IPS-20b (cell line): Measurements from ENCODE around the gene CEP72.
"Not testable (repeated sequence)": the region's sequence is repeated elsewhere in the genome, so short reads cannot be mapped to it uniquely, and the experiment has no call there.

Experiments
- H3K27ac ChIP-seq: one replicate; pipeline ENCODE4 v1.5.1; 2013; ENCODE audit warnings: low read length
- H3K27me3 ChIP-seq: 2 replicates; pipeline ENCODE4 v1.6.1; 2013; ENCODE audit warnings: mild to moderate bottlenecking, low read length, inconsistent platforms; ENCODE audit not compliant: insufficient read depth
- H3K36me3 ChIP-seq: 2 replicates; pipeline ENCODE4 v1.6.1; 2013; ENCODE audit warnings: low read depth, mild to moderate bottlenecking, inconsistent platforms, low read length, moderate library complexity; ENCODE audit not compliant: insufficient read depth
- H3K4me1 ChIP-seq: 2 replicates; pipeline ENCODE4 v1.6.1; 2013; ENCODE audit warnings: mild to moderate bottlenecking, control low read depth, inconsistent platforms, low read length, moderate library complexity; ENCODE audit not compliant: insufficient read depth
- H3K4me3 ChIP-seq: 2 replicates; pipeline ENCODE4 v1.5.1; 2013; ENCODE audit warnings: mild to moderate bottlenecking, low read length, inconsistent platforms
- H3K9ac ChIP-seq: 2 replicates; pipeline ENCODE4 v1.6.1; 2013; ENCODE audit warnings: low read depth, mild to moderate bottlenecking, inconsistent platforms, low read length, moderate library complexity
- H3K9me3 ChIP-seq: 2 replicates; pipeline ENCODE4 v1.6.1; 2013; ENCODE audit warnings: mild to moderate bottlenecking, low read depth, low read length, inconsistent platforms; ENCODE audit not compliant: insufficient read depth

Gene CEP72

GRCh38 chr5:571791-572190, 40.3 kb upstream of the CEP72 start:
- Histone ChIP-seq H3K9me3 (no peaks in the 10 kb centered on the region), H3K4me1 (no peaks in the 10 kb centered on the region), H3K36me3 (no peaks in the 10 kb centered on the region), H3K9ac (no peak overlapping the region), H3K4me3 (no peak overlapping the region), H3K27ac (no peak overlapping the region), H3K27me3 (peaks cover 14% of the 10 kb centered on the region)

GRCh38 chr5:572398-573019, 39.6 kb upstream of the CEP72 start:
- Histone ChIP-seq H3K27me3 (peaks cover 7% of the 10 kb centered on the region), H3K4me1 (no peaks in the 10 kb centered on the region), H3K27ac (no peak overlapping the region), H3K9ac (no peak overlapping the region), H3K9me3 (no peaks in the 10 kb centered on the region), H3K36me3 (no peaks in the 10 kb centered on the region), H3K4me3 (no peak overlapping the region)

- H3K27me3 ChIP-seq: peaks cover under 1% of the 10 kb centered on the region; the same call in 1 of the 2 replicates
- no peaks in the 10 kb centered on the region for H3K36me3 ChIP-seq
- H3K4me3 ChIP-seq: no peak overlapping the region
- no peak overlapping the region for H3K9ac ChIP-seq
- no peak overlapping the region for H3K27ac ChIP-seq
- no peaks in the 10 kb centered on the region for H3K4me1 ChIP-seq
- no peaks in the 10 kb centered on the region for H3K9me3 ChIP-seq
Measured at GRCh38 chr5:573206-573605, 38.9 kb upstream of the CEP72 start.

GRCh38 chr5:573976-574375, 38.2 kb upstream of the CEP72 start:
- H3K27ac ChIP-seq: no peak overlapping the region
- H3K4me1 ChIP-seq: no peaks in the 10 kb centered on the region
- no peaks in the 10 kb centered on the region for H3K9me3 ChIP-seq
- H3K36me3 ChIP-seq: no peaks in the 10 kb centered on the region
- no peak overlapping the region for H3K9ac ChIP-seq
- H3K4me3 ChIP-seq: no peak overlapping the region
- no peaks in the 10 kb centered on the region; the same call in 1 of the 2 replicates for H3K27me3 ChIP-seq

GRCh38 chr5:574906-575305, 37.2 kb upstream of the CEP72 start:
- Histone ChIP-seq H3K9ac (no peak overlapping the region), H3K4me1 (no peaks in the 10 kb centered on the region)

GRCh38 chr5:575636-576035, 36.5 kb upstream of the CEP72 start:
- Histone ChIP-seq H3K36me3 (no peaks in the 10 kb centered on the region), H3K4me1 (no peaks in the 10 kb centered on the region), H3K9ac (no peak overlapping the region), H3K9me3 (no peaks in the 10 kb centered on the region), H3K27me3 (peaks cover 2% of the 10 kb centered on the region; the same call in 1 of the 2 replicates), H3K27ac (no peak overlapping the region), H3K4me3 (no peak overlapping the region)

More at GRCh38 chr5:574906-575305, 37.2 kb upstream of the CEP72 start:
- Histone ChIP-seq H3K27me3 (no peaks in the 10 kb centered on the region; the same call in 1 of the 2 replicates), H3K36me3 (no peaks in the 10 kb centered on the region), H3K4me3 (no peak overlapping the region), H3K9me3 (no peaks in the 10 kb centered on the region), H3K27ac (no peak overlapping the region)

- not testable (repeated sequence) for H3K27ac ChIP-seq, H3K36me3 ChIP-seq, H3K4me3 ChIP-seq, H3K27me3 ChIP-seq, H3K4me1 ChIP-seq, H3K9ac ChIP-seq, H3K9me3 ChIP-seq
Measured at GRCh38 chr5:577214-577613, 34.9 kb upstream of the CEP72 start.

GRCh38 chr5:577800-578199, 34.3 kb upstream of the CEP72 start:
- Histone ChIP-seq H3K27me3 (peaks cover 4% of the 10 kb centered on the region; the same call in 1 of the 2 replicates), H3K27ac (no peak overlapping the region), H3K9me3 (no peaks in the 10 kb centered on the region), H3K4me1 (no peaks in the 10 kb centered on the region), H3K9ac (no peak overlapping the region), H3K36me3 (no peaks in the 10 kb centered on the region), H3K4me3 (no peak overlapping the region)

- H3K27me3 ChIP-seq: peaks cover 4% of the 10 kb centered on the region; the same call in 1 of the 2 replicates
- H3K9ac ChIP-seq: no peak overlapping the region
- H3K9me3 ChIP-seq: no peaks in the 10 kb centered on the region
- H3K27ac ChIP-seq: no peak overlapping the region
- H3K4me1 ChIP-seq: no peaks in the 10 kb centered on the region
- H3K36me3 ChIP-seq: no peaks in the 10 kb centered on the region
- no peak overlapping the region for H3K4me3 ChIP-seq
Measured at GRCh38 chr5:579211-579610, 32.9 kb upstream of the CEP72 start.

- no peak overlapping the region for H3K4me3 ChIP-seq
- H3K9ac ChIP-seq: no peak overlapping the region
- H3K4me1 ChIP-seq: no peaks in the 10 kb centered on the region
- H3K27me3 ChIP-seq: peaks cover 4% of the 10 kb centered on the region; the same call in 1 of the 2 replicates
- no peaks in the 10 kb centered on the region for H3K36me3 ChIP-seq
- no peak overlapping the region for H3K27ac ChIP-seq
- no peaks in the 10 kb centered on the region for H3K9me3 ChIP-seq
Measured at GRCh38 chr5:579746-580366, 32.3 kb upstream of the CEP72 start.

- 0 out of 2 replicates have a peak, but pooled peaks cover 4% of the 10 kb centered on the region for H3K27me3 ChIP-seq
Measured at GRCh38 chr5:580436-580835, 31.7 kb upstream of the CEP72 start.

GRCh38 chr5:581266-581665, 30.9 kb upstream of the CEP72 start:
- H3K4me1 ChIP-seq: no peaks in the 10 kb centered on the region; the same call in 1 of the 2 replicates
- H3K27me3 ChIP-seq: peaks cover 11% of the 10 kb centered on the region; the same call in 1 of the 2 replicates
- no peak overlapping the region for H3K27ac ChIP-seq
- no peaks in the 10 kb centered on the region for H3K36me3 ChIP-seq
- no peaks in the 10 kb centered on the region for H3K9me3 ChIP-seq
- H3K4me3 ChIP-seq: no peak overlapping the region
- no peak overlapping the region for H3K9ac ChIP-seq

More at GRCh38 chr5:580436-580835, 31.7 kb upstream of the CEP72 start:
- Histone ChIP-seq H3K9ac (no peak overlapping the region), H3K4me1 (no peaks in the 10 kb centered on the region), H3K27ac (no peak overlapping the region), H3K4me3 (no peak overlapping the region), H3K36me3 (no peaks in the 10 kb centered on the region), H3K9me3 (no peaks in the 10 kb centered on the region)
